22Rv1 (cell line): ENCODE measurements around the gene EIF3D.

Experiments used
- CTCF ChIP-seq: fragments of 450-650 bp; IDR thresholded peaks from 2 replicates; pipeline ENCODE4 v1.5.1; 2017; ENCODE audit warnings: mild to moderate bottlenecking
- ZFX ChIP-seq: fragments of 450-650 bp; IDR thresholded peaks from 2 replicates; pipeline ENCODE4 v1.6.1; 2017; ENCODE audit warnings: antibody characterized with exemption, borderline replicate concordance

DNA sequence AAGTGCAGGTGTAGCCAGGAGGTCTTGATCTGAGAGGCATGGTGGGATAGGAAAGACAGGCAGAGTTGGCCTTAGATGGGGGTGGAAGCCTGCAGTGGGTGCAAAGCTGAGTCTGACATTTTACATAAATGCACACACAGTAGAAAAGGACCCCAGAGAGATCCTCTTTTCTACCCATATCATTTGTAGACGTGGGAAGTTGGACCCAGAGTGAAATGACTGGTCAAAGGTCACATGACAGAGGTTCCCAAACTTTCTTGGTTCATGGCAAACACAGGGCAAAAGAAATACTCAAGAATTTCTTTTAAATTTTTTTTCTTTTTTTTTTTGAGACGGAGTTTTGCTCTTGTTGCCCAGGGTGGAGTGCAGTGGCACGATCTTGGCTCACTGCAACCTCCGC lies 16.0 kb downstream of the EIF3D start:
- TF ChIP-seq CTCF (no peak), ZFX (no peak)
